Ishikawa (cell line): ENCODE data around the gene SRPRB.

Experiments used
- CEBPB ChIP-seq: IDR thresholded peaks from 2 replicates; pipeline ENCODE4 v1.6.1; 2012
- CREB1 ChIP-seq: IDR thresholded peaks from 2 replicates; pipeline ENCODE4 v1.6.1; 2012; ENCODE audit warnings: low read depth
- EGR1 ChIP-seq: IDR thresholded peaks from 2 replicates; pipeline ENCODE4 v1.6.1; 2012
- EP300 ChIP-seq: IDR thresholded peaks from 2 replicates; pipeline ENCODE4 v1.6.1; 2012; ENCODE audit warnings: borderline replicate concordance
- FOXM1 ChIP-seq: IDR thresholded peaks from 2 replicates; pipeline ENCODE4 v1.6.1; 2012; ENCODE audit warnings: low read depth, borderline replicate concordance
- MAX ChIP-seq: IDR thresholded peaks from 2 replicates; pipeline ENCODE4 v1.6.1; 2012
- NFIC ChIP-seq: IDR thresholded peaks from 2 replicates; pipeline ENCODE4 v1.6.1; 2012
- RAD21 ChIP-seq: IDR thresholded peaks from 2 replicates; pipeline ENCODE4 v1.6.1; 2012; ENCODE audit warnings: low read depth
- TAF1 ChIP-seq: IDR thresholded peaks from 2 replicates; pipeline ENCODE4 v1.6.1; 2012; ENCODE audit warnings: low read depth, mild to moderate bottlenecking
- TCF12 ChIP-seq: IDR thresholded peaks from 2 replicates; pipeline ENCODE4 v1.6.1; 2012; ENCODE audit warnings: low read depth
- TEAD4 ChIP-seq: IDR thresholded peaks from 2 replicates; pipeline ENCODE4 v1.6.1; 2012
- USF1 ChIP-seq: IDR thresholded peaks from 2 replicates; pipeline ENCODE4 v1.6.1; 2012
- YY1 ChIP-seq: IDR thresholded peaks from 2 replicates; pipeline ENCODE4 v1.6.1; 2012; ENCODE audit warnings: low read depth
- ZBTB7A ChIP-seq: IDR thresholded peaks from 2 replicates; pipeline ENCODE4 v1.6.1; 2012; ENCODE audit warnings: low read depth
- TF ChIP-seq, protein P1 (sequence below): IDR thresholded peaks from 2 replicates; pipeline ENCODE4 v1.6.1; 2012; ENCODE audit warnings: low read depth, mild to moderate bottlenecking

The SRPRB gene

GRCh38 chr3:133856316-133856715, 50.7 kb downstream of the SRPRB start:
- TF ChIP-seq USF1 = no peak
- TF ChIP-seq EP300 = no peak
- no peak for TF ChIP-seq CEBPB
- TF ChIP-seq TEAD4 = no peak
- TF ChIP-seq MAX = no peak
- no peak for TF ChIP-seq FOXM1
- TF ChIP-seq, protein P1, sequence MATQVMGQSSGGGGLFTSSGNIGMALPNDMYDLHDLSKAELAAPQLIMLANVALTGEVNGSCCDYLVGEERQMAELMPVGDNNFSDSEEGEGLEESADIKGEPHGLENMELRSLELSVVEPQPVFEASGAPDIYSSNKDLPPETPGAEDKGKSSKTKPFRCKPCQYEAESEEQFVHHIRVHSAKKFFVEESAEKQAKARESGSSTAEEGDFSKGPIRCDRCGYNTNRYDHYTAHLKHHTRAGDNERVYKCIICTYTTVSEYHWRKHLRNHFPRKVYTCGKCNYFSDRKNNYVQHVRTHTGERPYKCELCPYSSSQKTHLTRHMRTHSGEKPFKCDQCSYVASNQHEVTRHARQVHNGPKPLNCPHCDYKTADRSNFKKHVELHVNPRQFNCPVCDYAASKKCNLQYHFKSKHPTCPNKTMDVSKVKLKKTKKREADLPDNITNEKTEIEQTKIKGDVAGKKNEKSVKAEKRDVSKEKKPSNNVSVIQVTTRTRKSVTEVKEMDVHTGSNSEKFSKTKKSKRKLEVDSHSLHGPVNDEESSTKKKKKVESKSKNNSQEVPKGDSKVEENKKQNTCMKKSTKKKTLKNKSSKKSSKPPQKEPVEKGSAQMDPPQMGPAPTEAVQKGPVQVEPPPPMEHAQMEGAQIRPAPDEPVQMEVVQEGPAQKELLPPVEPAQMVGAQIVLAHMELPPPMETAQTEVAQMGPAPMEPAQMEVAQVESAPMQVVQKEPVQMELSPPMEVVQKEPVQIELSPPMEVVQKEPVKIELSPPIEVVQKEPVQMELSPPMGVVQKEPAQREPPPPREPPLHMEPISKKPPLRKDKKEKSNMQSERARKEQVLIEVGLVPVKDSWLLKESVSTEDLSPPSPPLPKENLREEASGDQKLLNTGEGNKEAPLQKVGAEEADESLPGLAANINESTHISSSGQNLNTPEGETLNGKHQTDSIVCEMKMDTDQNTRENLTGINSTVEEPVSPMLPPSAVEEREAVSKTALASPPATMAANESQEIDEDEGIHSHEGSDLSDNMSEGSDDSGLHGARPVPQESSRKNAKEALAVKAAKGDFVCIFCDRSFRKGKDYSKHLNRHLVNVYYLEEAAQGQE = no peak
- no peak for TF ChIP-seq EGR1
- TF ChIP-seq ZBTB7A = no peak
- no peak for TF ChIP-seq CREB1
- no peak for TF ChIP-seq TCF12
- no peak for TF ChIP-seq NFIC
- no peak for TF ChIP-seq RAD21
- TF ChIP-seq YY1 = no peak
- TF ChIP-seq TAF1 = no peak

DNA sequence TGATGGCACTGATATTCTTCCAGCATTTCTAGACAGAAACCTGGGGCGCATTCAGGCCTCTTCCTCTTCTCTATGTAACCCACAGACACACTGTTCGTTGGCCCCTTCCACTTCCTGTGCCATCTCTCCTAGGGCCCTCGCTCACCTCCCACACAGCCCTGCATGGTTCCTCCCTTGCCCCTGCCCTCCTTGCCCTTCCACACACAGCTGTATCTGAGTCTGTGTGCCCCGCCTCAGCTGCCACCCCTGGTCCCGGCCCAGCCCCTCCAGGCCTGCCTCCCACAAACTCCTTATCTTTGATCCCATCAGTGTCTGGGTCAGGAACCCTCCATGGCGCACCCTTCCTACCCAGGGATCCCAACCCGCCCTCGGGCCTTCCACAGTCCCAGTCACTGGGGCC, 52.2 kb downstream of the SRPRB start:
- TF ChIP-seq TCF12 = no peak

DNA sequence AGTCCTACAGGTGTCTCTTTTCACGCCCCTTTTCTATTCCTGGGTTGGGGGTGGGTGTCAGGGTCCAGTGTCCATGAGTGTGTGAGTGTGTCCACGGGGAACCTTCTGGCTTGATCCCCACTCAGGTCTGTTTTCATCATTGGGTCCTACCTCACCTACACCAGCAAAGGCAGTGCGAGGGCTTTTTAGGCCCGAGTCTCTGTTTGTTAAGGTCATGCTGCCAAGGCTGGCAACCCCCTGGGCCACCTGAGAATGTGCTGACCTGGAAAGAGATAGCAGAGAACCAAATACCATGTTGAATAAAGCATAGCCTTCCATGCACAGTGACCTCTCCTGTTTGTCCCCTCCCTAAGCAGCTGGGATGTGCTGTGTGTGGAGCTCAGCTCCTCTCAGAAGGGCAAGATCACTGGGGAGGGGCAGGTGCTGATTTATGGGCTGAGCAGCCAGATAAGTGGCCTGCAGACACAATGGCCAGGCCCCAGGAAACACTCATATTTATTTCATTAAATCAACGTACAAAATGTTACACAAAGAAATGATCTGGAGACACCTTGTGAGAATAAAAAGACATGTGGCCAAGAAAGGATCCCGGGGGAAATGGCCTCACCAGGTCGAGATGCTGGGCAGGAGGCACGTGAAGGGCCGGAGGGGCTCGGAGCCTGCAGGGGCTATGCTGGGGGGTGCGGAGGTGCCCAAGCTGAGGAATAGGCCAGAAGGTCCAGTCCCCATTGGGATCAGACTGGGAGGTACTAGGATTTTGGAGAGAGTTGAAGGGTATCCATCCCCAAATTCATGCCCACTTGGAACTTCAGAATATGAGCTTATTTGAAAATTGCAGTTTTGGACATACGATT, 54.0 kb downstream of the SRPRB start:
- TF ChIP-seq NFIC (no peak), TAF1 (no peak), MAX (no peak), FOXM1 (no peak), USF1 (no peak), ZBTB7A (no peak), YY1 (no peak), CEBPB (no peak), TEAD4 (no peak), TCF12 (no peak), EGR1 (no peak)
- TF ChIP-seq, protein P1 = no peak

GRCh38 chr3:133860519-133860918, 54.9 kb downstream of the SRPRB start:
- TF ChIP-seq TCF12 (no peak), FOXM1 (no peak), NFIC (no peak), YY1 (no peak), CEBPB (no peak)
- TF ChIP-seq, protein P1 = no peak

GRCh38 chr3:133862161-133862560, 56.5 kb downstream of the SRPRB start:
- TF ChIP-seq NFIC (no peak), TCF12 (no peak), TAF1 (no peak), CREB1 (no peak), USF1 (no peak), EGR1 (no peak), ZBTB7A (no peak), EP300 (no peak), YY1 (no peak), FOXM1 (no peak), RAD21 (no peak), CEBPB (no peak), MAX (no peak), TEAD4 (no peak)
- TF ChIP-seq, protein P1 = no peak
